HG03460 (cell line): Measurements from ENCODE around the gene NKX2-4.

ENCODE experiments used
- ATAC-seq: cut with Tn5 transposase; IDR thresholded peaks from one replicate; pipeline ENCODE4 v1.9.1; 2021; ENCODE audit not compliant: unreplicated experiment

Gene NKX2-4

DNA sequence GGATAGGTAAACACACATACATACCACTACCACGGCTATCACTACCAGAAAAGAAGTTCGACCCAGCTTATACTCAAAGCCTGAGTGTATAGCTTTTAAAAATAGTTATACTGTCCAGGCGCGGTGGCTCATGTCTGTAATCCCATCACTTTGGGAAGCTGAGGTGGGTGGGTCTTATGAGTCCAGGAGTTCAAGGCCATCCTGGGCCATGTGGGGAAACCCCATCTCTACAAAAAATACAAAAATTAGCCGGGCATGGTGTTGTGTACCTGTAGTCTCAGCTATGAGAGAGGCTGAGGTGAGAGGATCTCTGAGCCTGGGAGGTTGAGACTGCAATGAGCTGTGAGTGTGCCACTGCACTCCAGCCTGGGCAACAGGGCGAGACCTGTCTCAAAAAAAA lies 32.9 kb downstream of the NKX2-4 start:
- ATAC-seq = no peak

DNA sequence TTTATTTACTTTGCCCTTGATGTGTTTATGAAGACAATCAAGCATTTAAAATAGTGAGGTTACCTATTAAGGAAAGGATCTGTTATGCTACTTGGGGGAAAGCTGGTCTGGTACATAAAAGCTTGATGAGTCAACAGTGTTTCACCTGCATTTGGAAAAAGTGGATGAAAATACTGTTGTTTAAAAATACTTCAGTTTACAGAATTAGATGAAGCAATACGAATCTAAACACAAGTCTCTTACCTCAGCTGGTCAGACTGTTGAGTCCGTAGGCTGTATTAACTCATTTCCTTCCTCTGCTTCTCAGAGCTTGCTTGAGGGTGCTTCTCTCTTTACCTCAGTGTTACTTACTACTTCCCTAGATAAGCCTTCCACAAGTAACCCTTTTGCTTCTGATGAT lies 36.1 kb downstream of the NKX2-4 start:
- no peak for ATAC-seq

DNA sequence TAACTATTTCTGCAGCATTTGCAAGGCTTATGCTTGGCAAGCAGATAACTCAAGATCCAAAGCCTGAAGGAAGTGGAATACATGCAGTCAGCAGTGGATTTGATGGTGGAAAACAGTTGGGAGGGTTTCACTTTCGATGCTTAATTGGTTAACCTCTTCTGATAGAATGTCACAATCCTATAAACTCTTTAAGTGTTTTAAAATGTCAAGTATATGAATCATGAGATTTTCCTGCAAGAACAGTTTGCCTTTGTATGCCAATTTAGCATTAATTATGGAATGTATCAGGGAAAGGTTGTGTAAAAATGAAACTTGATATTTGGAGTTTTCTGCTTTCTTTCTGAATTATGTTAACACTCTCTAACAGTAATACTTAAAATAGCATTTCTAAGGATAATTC lies 36.6 kb downstream of the NKX2-4 start:
- no peak for ATAC-seq

DNA sequence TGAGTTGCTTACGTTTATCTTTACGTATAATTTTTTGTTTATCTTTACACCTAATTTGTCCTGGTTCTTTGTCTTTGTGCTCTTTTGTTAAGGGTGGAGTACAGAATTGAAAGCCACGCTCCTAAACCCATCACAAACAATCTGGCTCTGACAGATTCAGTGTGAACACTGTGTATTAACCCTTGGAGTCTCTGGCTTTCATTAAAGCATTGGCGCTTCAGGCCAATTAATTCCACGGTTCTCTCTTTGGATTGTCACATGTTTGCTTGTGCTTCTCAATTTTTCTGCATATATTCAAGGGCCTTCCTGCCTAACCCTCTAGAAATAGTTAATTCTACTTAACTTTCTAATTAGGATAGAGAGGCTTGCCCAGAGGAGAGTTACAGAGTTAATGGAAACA lies 38.6 kb downstream of the NKX2-4 start:
- no peak for ATAC-seq

DNA sequence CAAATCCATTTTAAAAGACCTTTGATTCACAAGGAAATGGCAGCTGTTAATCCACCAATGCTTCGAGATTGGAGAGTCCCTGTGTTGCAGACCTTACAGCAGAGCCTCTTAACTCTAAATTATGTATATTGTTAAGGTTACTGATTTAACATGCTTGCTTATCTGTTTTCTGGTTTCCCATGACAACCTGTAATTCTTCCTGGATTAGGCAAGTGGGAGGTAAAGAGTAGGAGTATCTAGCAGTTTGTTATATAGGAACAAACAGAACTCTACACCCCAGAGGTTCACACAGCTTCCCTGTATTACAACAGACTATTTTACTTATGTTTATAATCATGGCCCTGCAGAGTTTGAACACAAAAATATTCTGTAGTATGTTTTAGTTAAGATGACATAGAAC lies 39.5 kb downstream of the NKX2-4 start:
- ATAC-seq = no peak

DNA sequence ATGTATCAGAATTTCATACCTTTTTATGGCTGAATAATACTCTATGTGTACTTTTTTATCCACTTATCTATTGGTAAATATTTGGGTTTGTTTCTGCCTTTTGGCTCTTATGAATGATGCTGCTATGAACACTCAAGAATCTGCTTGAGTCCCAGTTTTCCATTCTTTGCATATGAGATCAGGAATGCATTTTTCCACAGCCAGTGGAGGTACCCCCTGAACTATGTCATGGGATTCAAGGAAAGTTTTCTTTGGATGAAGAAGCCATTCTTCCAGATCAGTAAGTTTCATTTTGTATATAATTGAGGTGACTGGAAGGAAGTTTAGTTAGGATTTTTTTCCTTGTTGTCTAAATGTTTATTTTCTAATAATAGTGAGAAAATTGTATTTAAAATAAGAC lies 40.9 kb downstream of the NKX2-4 start:
- no peak for ATAC-seq

DNA sequence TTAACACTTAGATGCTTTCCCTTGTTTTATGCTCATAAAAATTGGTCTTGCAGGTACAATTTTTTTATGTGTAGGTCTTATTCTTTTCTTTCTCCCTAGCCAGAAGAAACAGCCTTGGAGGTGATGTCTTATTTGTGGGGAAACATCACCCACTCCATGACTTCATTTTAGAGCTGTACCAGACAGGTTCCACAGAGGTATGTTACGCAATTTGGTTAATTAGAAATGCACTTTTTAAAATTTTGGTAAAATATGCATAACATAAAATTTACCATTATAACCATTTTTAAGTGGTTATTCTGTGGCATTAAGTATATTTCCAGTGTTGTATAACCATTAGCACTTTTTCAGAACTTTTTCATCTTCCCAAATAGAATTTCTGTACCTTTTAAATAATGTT lies 41.3 kb downstream of the NKX2-4 start:
- no peak for ATAC-seq

DNA sequence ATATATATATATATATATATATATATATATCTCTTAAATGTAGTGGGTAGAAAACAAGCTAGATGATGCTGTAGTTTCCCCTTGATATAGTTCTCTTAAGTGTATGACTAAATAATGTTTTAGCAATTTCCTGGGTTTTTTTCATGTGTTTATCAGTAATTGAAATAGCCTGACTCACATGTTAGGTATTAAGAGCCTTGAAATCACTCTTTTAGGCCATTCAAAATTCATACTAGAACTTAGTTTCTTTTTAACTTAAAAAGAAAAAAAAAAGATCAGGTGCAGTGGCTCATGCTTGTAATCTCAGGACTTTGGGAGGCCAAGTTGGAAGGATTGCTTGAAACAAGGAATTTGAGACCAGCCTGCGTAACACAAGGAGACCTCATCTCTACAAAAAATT lies 44.1 kb downstream of the NKX2-4 start:
- ATAC-seq = no peak

DNA sequence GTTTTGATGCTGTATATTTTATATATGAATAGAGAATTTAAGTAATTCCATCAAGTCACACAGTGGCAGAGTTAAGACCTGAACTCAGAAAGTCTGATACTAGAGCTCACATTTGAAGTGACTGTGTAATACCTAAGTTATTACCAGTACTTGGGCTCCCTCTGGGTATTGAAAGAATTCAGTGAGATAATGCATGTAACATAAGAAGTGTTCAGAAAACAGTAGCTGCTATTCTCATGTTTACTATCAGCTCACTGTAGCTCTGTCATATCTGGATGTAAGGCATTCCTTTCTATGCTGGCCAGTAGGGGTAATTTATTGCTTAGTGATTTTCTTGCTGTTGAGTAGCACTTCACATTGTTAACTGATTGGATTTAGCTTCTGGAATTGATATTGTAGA lies 44.6 kb downstream of the NKX2-4 start:
- ATAC-seq = no peak
